HCT116 (cell line): ENCODE measurements around the gene CACNA1C. TPM values are rescaled to one million over a fixed set of nuclear protein-coding genes. Genes with fewer than 3 reads are reported as not detected.

Experiments used
- ATAC-seq: fragments of 200-7000 bp; cut with Tn5 transposase; 2 replicates; pipeline ENCODE4 v1.9.1; 2020; ENCODE audit warnings: mild to moderate bottlenecking, moderate library complexity
- BruUV-seq: library from RNA; stranded (reverse); fragments of 400-500 nt; replicated peaks from 2 replicates; lab custom pipeline; 2021; lab: Mats Ljungman, UMichigan
- CTCF ChIA-PET: fragments of 300-600 bp; sonication (Branson Sonifier 250); formaldehyde crosslinking; loops from one replicate; lab custom pipeline; 2021; ENCODE audit warnings: antibody characterized with exemption; lab: Charles Lee
- POLR2A ChIA-PET: fragments of 300-600, 350-600 bp; sonication (Branson Sonifier 250); formaldehyde crosslinking; loops from one replicate; lab custom pipeline; 2021; ENCODE audit warnings: antibody characterized with exemption; lab: Charles Lee
- RAD21 ChIA-PET, 2 experiments: fragments of 300-600 bp; sonication (Branson Sonifier 250); formaldehyde crosslinking; loops; one replicate each; lab custom pipeline; 2023; ENCODE audit warnings: low total read pairs in 2 of 2; ENCODE audit not compliant: uncharacterized antibody in 2 of 2, unreplicated experiment in 2 of 2, low non-redundant PET in 1 of 2; lab: Charles Lee
- DNase-seq: peaks from one replicate; pipeline ENCODE4 v3.0.0-alpha.2; 2010; ENCODE audit warnings: low read depth, low spot score
- H2AFZ ChIP-seq: fragments of 200-600 bp; shearing (Covaris generic), sonication (generic); 2 replicates; pipeline ENCODE4 v1.6.1; 2017; ENCODE audit warnings: low read depth, mixed run types, mixed read lengths, antibody characterized with exemption, low read length; ENCODE audit not compliant: poor library complexity, severe bottlenecking
- H3K27ac ChIP-seq: 2 replicates; pipeline ENCODE4 v1.5.1; 2012; ENCODE audit warnings: low read depth, low read length
- H3K27me3 ChIP-seq: fragments of 200-600 bp; sonication (generic); 2 replicates; pipeline ENCODE4 v1.6.1; 2016; ENCODE audit warnings: mixed run types, low read length, mixed read lengths; ENCODE audit not compliant: insufficient read depth
- H3K36me3 ChIP-seq, 2 experiments: fragments of 200-500 bp in 1 of 2; fragments of 200-600 bp in 1 of 2; sonication (Bioruptor generic) in 1 of 2; sonication (generic) in 1 of 2; 2 replicates each; pipeline versions ENCODE4 v1.5.1 to v1.6.1; 2014 to 2016; ENCODE audit warnings: low read length in 2 of 2, inconsistent platforms in 1 of 2, mixed read lengths in 1 of 2, mixed run types in 1 of 2; ENCODE audit not compliant: insufficient read depth in 2 of 2, control insufficient read depth in 1 of 2
- H3K4me1 ChIP-seq, 2 experiments: fragments of 200-600 bp in 1 of 2; sonication (generic) in 1 of 2; 2 replicates each; pipeline versions ENCODE4 v1.5.1 to v1.6.1; 2012 to 2017; ENCODE audit warnings: low read length in 2 of 2, inconsistent platforms in 1 of 2, mild to moderate bottlenecking in 1 of 2, mixed read lengths in 1 of 2, mixed run types in 1 of 2, moderate library complexity in 1 of 2; ENCODE audit not compliant: insufficient read depth in 2 of 2, control insufficient read depth in 1 of 2
- H3K4me2 ChIP-seq: fragments of 200-600 bp; sonication (generic); 2 replicates; pipeline ENCODE4 v1.6.1; 2017; ENCODE audit warnings: mixed run types, low read length, mixed read lengths
- H3K4me3 ChIP-seq, 2 experiments: fragments of 200-600 bp in 1 of 2; sonication (generic) in 1 of 2; replicated peaks in 1 of 2; 2 replicates each; pipeline ENCODE4 v1.5.1; 2011 to 2016; ENCODE audit warnings: low read length in 2 of 2, control low read depth in 1 of 2, low read depth in 1 of 2, mild to moderate bottlenecking in 1 of 2, mixed read lengths in 1 of 2, mixed run types in 1 of 2
- H3K79me2 ChIP-seq: fragments of 200-600 bp; sonication (generic); 2 replicates; pipeline ENCODE4 v1.6.1; 2017; ENCODE audit warnings: mild to moderate bottlenecking, mixed run types, low read length, moderate library complexity, mixed read lengths; ENCODE audit not compliant: insufficient read depth
- H3K9ac ChIP-seq: fragments of 200-600 bp; sonication (generic); 2 replicates; pipeline ENCODE4 v1.6.1; 2016; ENCODE audit warnings: low read length, mixed read lengths
- H3K9me2 ChIP-seq: fragments of 200-600 bp; sonication (generic), shearing (Covaris generic); 2 replicates; pipeline ENCODE4 v1.6.1; 2017; ENCODE audit warnings: mixed run types, mild to moderate bottlenecking, moderate library complexity; ENCODE audit not compliant: insufficient read depth
- H3K9me3 ChIP-seq, 2 experiments: fragments of 200-500 bp in 1 of 2; fragments of 200-600 bp in 1 of 2; sonication (Bioruptor generic) in 1 of 2; sonication (generic) in 1 of 2; 2 replicates each; pipeline ENCODE4 v1.6.1; 2014 to 2017; ENCODE audit warnings: low read length in 2 of 2, mixed read lengths in 2 of 2, inconsistent platforms in 1 of 2, low read depth in 1 of 2, mild to moderate bottlenecking in 1 of 2, mixed run types in 1 of 2, moderate library complexity in 1 of 2; ENCODE audit not compliant: control insufficient read depth in 1 of 2, insufficient read depth in 1 of 2
- H4K20me1 ChIP-seq: fragments of 200-600 bp; sonication (generic), shearing (Covaris generic); 2 replicates; pipeline ENCODE4 v1.6.1; 2017; ENCODE audit warnings: mixed run types, mild to moderate bottlenecking, moderate library complexity; ENCODE audit not compliant: insufficient read depth
- CEBPB ChIP-seq: IDR thresholded peaks from 2 replicates; pipeline ENCODE4 v1.6.1; 2012; ENCODE audit warnings: low read depth
- EGR1 ChIP-seq: IDR thresholded peaks from 2 replicates; pipeline ENCODE4 v1.6.1; 2012; ENCODE audit warnings: low read depth
- EZH2 ChIP-seq: fragments of 200-600 bp; sonication (generic); IDR thresholded peaks from 2 replicates; pipeline ENCODE4 v1.6.1; 2017; ENCODE audit warnings: antibody characterized with exemption, mixed run types
- EZH2phosphoT487 ChIP-seq: fragments of 200-600 bp; IDR thresholded peaks from 2 replicates; pipeline ENCODE4 v1.6.1; 2018; ENCODE audit warnings: antibody characterized with exemption, borderline replicate concordance
- FOSL1 ChIP-seq: IDR thresholded peaks from 2 replicates; pipeline ENCODE4 v1.6.1; 2012; ENCODE audit warnings: low read depth
- JUND ChIP-seq: IDR thresholded peaks from 2 replicates; pipeline ENCODE4 v1.6.1; 2012
- POLR2AphosphoS5 ChIP-seq: IDR thresholded peaks from 2 replicates; pipeline ENCODE4 v1.6.1; 2011; ENCODE audit warnings: mild to moderate bottlenecking, low read depth, low read length, moderate library complexity
- RAD21 ChIP-seq: IDR thresholded peaks from 2 replicates; pipeline ENCODE4 v1.6.1; 2012; ENCODE audit warnings: low read depth, mild to moderate bottlenecking
- REST ChIP-seq: IDR thresholded peaks from 2 replicates; pipeline ENCODE4 v1.6.1; 2012; ENCODE audit warnings: low read depth
- SIN3A ChIP-seq: IDR thresholded peaks from 2 replicates; pipeline ENCODE4 v1.6.1; 2012; ENCODE audit warnings: low read depth
- TCF7L2 ChIP-seq: IDR thresholded peaks from 2 replicates; pipeline ENCODE4 v1.7.0; 2011; ENCODE audit warnings: borderline replicate concordance, inconsistent platforms; ENCODE audit not compliant: insufficient read depth, insufficient read length; ENCODE audit errors: extremely low read depth
- ZFX ChIP-seq: fragments of 450-650 bp; IDR thresholded peaks from 2 replicates; pipeline ENCODE4 v1.6.1; 2017
- ZNF274 ChIP-seq: fragments of 200-500 bp; sonication (Bioruptor generic); IDR thresholded peaks from 2 replicates; pipeline ENCODE4 v1.6.1; 2014; ENCODE audit warnings: mild to moderate bottlenecking, low read depth, low read length, inconsistent platforms
- intact Hi-C: fragments of 100-400 bp; cut with micrococcal nuclease; formaldehyde crosslinking; loops from 2 replicates; pipeline ENCODE4 v1.10.0; 2022
- total RNA-seq: library from RNA; stranded (reverse); gene quantifications from one replicate; pipeline ENCODE4 v1.2.1, GENCODE V29; 2021; ENCODE audit not compliant: unreplicated experiment
- TF ChIP-seq, protein P1 (sequence below), 3 experiments: fragments of 200-600 bp in 1 of 3; sonication (generic) in 1 of 3; IDR thresholded peaks in 2 of 3; conservative IDR thresholded peaks in 1 of 3; 2 replicates each; pipeline ENCODE4 v1.5.1; 2012 to 2017; ENCODE audit warnings: low read depth in 2 of 3, low read length in 2 of 3, antibody characterized with exemption in 1 of 3, borderline replicate concordance in 1 of 3, control low read depth in 1 of 3, mild to moderate bottlenecking in 1 of 3, mixed read lengths in 1 of 3, mixed run types in 1 of 3, moderate library complexity in 1 of 3; ENCODE audit not compliant: insufficient read depth in 1 of 3
- TF ChIP-seq, protein P2 (sequence below): IDR thresholded peaks from 2 replicates; pipeline ENCODE4 v1.6.1; 2011; ENCODE audit warnings: mild to moderate bottlenecking, low read length, moderate library complexity; ENCODE audit not compliant: insufficient replicate concordance; ENCODE audit errors: extremely low read depth

CACNA1C gene
- total RNA-seq, 1 experiment from 2014 or later = 0.05 TPM

- H3K9me2 ChIP-seq = no peaks in the 10 kb centered on the region
Measured at GRCh38 chr12:2666411-2666810, 613.6 kb downstream of the CACNA1C start.

DNA sequence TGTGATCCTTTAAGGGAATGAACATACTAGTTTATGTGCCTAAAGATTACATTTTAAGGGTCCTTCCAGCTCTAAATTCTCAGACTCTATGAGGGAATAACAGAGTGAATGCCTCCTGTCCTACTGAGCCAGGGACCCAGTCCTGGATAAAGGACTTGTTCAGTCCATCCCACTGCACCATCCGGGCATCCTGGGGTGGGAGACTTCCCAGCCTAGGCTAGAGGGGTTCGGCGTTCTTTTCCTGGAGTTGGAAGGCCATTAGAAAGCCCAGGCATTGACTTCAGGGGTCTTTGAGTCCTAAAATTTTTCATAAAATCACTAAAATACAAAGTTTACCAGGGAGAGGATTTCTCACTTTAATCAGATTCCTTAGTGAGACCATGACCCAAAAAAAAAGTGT lies 614.1 kb downstream of the CACNA1C start:
- intact Hi-C loops = no loop called here
- Histone ChIP-seq H3K4me1 (no peaks in the 10 kb centered on the region), H3K4me2 (no peak overlapping the region), H2AFZ (no peak overlapping the region), H3K9me3 (no peaks in the 10 kb centered on the region), H3K36me3 (no peaks in the 10 kb centered on the region), H3K27ac (no peak overlapping the region), H4K20me1 (no peaks in the 10 kb centered on the region), H3K9ac (no peak overlapping the region), H3K79me2 (no peaks in the 10 kb centered on the region), H3K4me3 (no peak overlapping the region), H3K9me2 (no peaks in the 10 kb centered on the region), H3K27me3 (no peaks in the 10 kb centered on the region)
- BruUV-seq = no TSS peak
- POLR2A ChIA-PET = no interaction called here
- CTCF ChIA-PET = no interaction called here
- ATAC-seq = no peak
- no peak for DNase-seq
- RAD21 ChIA-PET = no interaction called here
- TF ChIP-seq CEBPB (no peak), REST (no peak), RAD21 (no peak), ZNF274 (no peak), EZH2phosphoT487 (no peak), EZH2 (no peak), POLR2AphosphoS5 (no peak)
- TF ChIP-seq, protein P1, sequence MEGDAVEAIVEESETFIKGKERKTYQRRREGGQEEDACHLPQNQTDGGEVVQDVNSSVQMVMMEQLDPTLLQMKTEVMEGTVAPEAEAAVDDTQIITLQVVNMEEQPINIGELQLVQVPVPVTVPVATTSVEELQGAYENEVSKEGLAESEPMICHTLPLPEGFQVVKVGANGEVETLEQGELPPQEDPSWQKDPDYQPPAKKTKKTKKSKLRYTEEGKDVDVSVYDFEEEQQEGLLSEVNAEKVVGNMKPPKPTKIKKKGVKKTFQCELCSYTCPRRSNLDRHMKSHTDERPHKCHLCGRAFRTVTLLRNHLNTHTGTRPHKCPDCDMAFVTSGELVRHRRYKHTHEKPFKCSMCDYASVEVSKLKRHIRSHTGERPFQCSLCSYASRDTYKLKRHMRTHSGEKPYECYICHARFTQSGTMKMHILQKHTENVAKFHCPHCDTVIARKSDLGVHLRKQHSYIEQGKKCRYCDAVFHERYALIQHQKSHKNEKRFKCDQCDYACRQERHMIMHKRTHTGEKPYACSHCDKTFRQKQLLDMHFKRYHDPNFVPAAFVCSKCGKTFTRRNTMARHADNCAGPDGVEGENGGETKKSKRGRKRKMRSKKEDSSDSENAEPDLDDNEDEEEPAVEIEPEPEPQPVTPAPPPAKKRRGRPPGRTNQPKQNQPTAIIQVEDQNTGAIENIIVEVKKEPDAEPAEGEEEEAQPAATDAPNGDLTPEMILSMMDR (IDR thresholded peaks at IDR 0.05 in 2 of 3, conservative IDR thresholded peaks at IDR 0.05 in 1 of 3; ENCODE audit: borderline replicate concordance in 1 of 3, insufficient read depth in 1 of 3, low read depth in 2 of 3, low read length in 2 of 3) = no peak

More at GRCh38 chr12:2666411-2666810, 613.6 kb downstream of the CACNA1C start:
- Histone ChIP-seq H3K9ac (no peak overlapping the region), H3K79me2 (no peaks in the 10 kb centered on the region), H3K4me1 (no peaks in the 10 kb centered on the region), H3K27ac (no peak overlapping the region), H2AFZ (no peak overlapping the region), H4K20me1 (no peaks in the 10 kb centered on the region), H3K4me3 (no peak overlapping the region), H3K27me3 (no peaks in the 10 kb centered on the region), H3K36me3 (no peaks in the 10 kb centered on the region), H3K9me3 (no peaks in the 10 kb centered on the region), H3K4me2 (no peak overlapping the region)
- intact Hi-C loops = no loop called here
- DNase-seq (no peak), ATAC-seq (no peak)
- CTCF ChIA-PET = no interaction called here
- TF ChIP-seq EZH2phosphoT487 = no peak
- no peak for TF ChIP-seq FOSL1
- no peak for TF ChIP-seq SIN3A
- no peak for TF ChIP-seq JUND
- TF ChIP-seq EGR1 = no peak
- no peak for TF ChIP-seq TCF7L2
- TF ChIP-seq ZFX = no peak
- TF ChIP-seq POLR2AphosphoS5 = no peak
- TF ChIP-seq, protein P2, sequence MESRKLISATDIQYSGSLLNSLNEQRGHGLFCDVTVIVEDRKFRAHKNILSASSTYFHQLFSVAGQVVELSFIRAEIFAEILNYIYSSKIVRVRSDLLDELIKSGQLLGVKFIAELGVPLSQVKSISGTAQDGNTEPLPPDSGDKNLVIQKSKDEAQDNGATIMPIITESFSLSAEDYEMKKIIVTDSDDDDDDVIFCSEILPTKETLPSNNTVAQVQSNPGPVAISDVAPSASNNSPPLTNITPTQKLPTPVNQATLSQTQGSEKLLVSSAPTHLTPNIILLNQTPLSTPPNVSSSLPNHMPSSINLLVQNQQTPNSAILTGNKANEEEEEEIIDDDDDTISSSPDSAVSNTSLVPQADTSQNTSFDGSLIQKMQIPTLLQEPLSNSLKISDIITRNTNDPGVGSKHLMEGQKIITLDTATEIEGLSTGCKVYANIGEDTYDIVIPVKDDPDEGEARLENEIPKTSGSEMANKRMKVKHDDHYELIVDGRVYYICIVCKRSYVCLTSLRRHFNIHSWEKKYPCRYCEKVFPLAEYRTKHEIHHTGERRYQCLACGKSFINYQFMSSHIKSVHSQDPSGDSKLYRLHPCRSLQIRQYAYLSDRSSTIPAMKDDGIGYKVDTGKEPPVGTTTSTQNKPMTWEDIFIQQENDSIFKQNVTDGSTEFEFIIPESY = no peak
- POLR2A ChIA-PET = no interaction called here
- no TSS peak for BruUV-seq
- RAD21 ChIA-PET = no interaction called here
